ENCODE results near the gene ACAP3. TPM values are rescaled to one million over a fixed set of nuclear protein-coding genes. Genes with fewer than 3 reads are reported as not detected.

The ACAP3 gene
- polyA plus RNA-seq, 3 donors: 14.5 to 35.7 (median 27.5) TPM

DNA sequence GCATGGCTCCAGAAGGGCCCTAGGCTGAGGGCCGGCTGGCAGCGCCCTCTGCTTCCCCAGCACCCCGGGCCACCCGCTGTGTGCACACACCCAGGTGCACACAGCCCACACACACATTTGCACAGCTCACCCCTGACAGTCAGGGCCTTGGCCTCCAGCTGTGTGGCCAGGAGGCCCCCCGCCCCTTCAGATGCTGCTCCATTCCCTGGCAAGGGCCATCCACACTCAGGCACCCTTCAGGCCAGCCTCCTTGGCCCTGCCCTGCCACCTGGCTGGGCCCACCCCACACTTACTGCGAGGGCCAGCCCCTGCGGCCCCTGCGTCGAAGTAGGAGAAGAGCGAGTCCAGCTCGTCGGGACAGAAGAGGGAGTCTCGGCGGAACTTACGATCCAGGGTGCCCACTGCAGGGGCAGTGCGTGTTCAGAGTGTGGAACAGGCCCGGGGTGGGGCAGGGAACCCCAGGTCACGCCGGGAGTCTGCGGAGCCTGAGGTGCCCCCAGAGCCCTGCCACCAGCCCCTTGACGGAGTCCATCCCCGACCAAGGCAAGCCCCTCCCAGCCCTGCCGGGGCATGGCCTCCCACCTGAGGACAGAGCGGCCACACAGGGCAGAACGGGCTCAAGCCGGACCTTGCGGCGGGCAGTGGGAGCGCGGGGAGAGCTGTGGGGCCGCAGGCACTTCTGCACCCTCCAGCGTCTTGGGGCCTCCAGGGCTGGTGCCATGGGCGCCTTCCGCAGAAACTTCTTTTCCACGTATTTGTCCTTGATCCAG is 12.4 kb downstream of the ACAP3 start:
- no peak overlapping the region for H3K27ac ChIP-seq (ENCODE audit: low read depth, low read length)
- 94 to 97% (median 94%) methylated on average over 34 to 35 of the region's 35 CpGs for WGBS, 3 donors

DNA sequence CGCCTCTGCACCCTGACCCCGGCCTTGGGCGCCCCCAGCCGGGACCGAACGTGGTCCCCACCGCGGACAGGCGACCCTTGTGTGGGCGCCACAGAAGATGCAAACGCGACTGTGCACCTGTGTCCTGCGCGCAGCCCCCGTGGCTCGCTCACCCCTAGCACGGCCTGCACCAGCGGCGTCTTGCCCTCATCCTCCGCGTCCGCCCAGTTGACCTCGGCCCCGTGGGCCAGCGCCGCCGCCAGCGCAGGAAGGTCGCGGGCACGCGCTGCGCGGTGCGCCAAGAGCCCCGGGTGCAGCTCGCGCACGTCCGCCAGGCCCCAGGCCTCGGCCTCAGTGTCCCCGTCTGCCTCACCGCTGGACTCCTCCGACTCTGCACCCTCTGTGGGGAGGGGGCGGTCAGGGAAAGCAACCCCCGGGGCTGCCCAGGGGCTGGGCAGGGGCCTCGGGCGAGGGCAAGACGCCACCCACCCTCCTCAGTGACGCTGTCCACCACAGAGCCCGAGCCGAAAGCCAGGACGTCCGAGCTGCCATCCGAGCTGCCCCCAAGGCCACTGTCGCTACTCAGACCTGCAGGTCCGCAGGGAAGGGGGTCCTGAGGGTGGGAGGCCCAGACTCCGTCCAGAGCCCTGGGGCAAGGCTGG is 13.4 kb downstream of the ACAP3 start:
- no peak overlapping the region for H3K27ac ChIP-seq (ENCODE audit: low read depth, low read length)
- WGBS, 3 donors: 87 to 92% (median 89%) methylated on average over 57 to 58 of the region's 58 CpGs

DNA sequence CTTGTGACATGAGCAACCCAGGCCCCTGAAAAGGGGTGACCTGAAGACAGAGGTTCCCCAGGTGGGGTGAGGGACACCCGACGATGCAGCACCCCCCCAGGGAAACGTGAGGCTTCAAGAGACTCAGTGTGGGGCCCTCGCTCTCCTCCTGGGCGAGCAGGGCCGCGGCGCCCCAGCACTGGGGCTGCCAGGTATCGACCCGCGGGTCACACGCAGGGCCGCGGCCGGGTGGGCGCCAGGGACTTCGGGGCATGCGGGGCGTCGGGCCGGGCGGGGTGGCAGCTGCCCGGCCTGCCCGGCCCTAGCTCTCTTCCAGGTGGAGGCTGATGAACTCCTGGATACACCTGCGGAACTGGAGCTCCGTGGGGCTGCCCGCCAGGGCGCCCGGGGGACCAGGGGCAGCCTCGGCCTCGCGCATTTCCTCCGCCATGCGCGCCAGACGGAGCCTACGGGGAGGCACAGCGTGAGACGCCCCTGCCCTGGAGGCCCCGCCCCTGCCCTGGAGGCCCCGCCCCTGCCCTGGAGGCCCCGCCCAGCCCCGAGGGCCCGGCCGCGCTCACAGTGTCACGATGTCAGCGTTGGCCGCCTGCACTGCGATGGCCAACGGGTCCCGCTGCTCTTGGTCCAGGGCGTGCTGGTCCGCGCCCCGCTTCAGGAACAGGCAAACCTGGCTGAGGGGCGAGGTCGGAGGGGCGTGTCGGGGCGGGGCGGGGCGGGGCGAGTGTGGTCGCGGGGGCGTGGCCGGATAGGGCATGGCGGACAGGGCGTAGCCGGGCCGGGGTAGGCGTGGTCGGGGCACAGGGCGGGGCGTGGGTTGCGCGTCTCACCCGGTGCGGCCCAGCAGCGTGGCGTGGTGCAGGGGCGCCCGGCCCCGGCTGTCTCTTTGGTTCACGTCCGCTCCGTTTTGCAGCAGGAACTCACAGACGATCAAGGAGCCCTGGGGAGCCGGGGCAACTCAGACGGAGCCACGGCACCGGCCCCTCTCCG is 14.2 kb downstream of the ACAP3 start:
- H3K27ac ChIP-seq (ENCODE audit: low read depth, low read length): no peak overlapping the region
- WGBS, 3 donors: 86 to 88% (median 87%) methylated on average over 57 to 94 of the region's 94 CpGs

DNA sequence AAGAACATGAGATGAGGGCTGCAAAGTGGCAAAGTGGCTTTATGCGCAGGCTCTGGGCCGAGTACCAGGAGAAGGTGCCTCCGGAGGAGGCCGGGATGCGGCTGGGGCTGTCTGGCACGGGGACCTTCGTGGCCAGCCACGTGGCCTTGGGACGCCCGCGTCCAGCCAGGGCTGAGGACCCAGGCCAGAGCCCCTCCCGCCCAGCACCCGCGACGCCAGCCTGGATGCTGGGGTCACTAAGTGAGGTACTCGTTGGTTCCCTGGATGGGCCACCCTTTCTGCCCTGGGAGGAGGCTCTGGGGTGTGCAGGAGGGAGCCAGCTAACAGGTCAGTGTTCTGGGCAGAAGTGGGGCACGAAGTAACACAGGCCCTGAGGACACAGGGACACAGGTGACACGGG is 14.9 kb downstream of the ACAP3 start:
- H3K27ac ChIP-seq (ENCODE audit: low read depth, low read length): no peak overlapping the region
- WGBS, 3 donors: 88 to 93% (median 91%) methylated on average over 18 of the region's 18 CpGs

DNA sequence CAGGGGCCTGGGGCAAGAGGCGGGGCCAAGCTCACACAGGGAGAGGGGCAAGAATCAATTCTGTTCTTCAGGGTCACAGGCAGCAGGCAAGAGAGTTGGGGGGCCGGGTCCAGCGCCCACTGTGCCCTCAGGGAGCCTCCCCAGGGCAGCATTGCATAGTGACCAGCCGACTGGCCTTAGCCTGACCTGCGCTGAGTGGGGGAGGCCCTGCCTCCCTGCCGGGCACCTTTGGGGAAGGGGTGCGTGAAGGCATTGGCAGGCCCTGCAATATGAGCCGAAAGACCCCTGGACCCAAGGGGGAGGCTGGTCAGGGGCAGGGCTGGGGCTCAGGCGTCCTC is 15.3 kb downstream of the ACAP3 start:
- WGBS, 3 donors: 77 to 94% (median 88%) methylated on average over 9 of the region's 9 CpGs
- no peak overlapping the region for H3K27ac ChIP-seq (ENCODE audit: low read depth, low read length)

DNA sequence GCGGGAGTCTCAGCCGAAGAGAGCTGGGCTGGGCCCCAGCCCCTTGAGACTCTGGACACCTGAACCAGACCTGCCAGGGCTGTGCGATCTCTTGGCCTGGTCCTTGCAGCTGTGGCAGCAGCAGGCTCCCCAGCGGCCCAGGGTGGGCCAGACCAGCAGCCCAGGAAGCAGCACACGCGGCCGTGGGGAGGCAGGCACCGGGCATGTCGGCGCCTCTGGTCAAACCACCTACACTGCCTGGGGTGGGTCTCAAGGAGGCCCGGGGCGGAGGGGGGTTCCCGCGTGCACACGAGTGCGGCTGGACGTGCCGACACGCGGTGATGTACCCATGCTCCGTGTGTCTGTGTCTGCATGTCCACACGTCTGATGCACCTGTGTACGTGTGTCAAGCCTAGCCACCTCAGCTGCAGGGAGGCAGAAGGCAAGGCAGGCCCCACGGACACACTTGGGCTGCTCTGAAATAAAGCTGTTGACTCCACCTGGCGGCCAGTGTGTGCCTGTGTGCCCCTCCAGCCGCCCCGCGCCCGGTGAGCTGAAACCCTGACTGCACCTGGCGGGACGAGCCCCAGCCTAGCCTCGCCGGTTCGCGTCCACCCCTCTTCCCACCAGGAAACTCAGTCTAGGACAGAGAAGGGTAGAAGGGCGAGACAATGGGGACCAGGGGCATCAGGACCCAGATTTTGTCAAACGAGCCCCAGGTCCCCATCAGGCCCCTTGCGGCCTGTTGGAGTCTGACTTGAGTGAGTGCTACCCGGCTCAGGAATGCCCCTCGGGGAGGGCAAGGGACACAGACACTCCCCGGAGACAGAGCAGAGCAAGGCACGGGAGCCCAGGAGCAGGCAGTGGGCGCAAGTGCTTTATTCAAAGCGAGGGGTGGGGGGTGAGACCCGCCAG is 15.9 kb downstream of the ACAP3 start:
- 30 to 50% (median 33%) methylated on average over 42 to 45 of the region's 45 CpGs for WGBS, 3 donors
- H3K27ac ChIP-seq (ENCODE audit: low read depth, low read length): no peak overlapping the region

DNA sequence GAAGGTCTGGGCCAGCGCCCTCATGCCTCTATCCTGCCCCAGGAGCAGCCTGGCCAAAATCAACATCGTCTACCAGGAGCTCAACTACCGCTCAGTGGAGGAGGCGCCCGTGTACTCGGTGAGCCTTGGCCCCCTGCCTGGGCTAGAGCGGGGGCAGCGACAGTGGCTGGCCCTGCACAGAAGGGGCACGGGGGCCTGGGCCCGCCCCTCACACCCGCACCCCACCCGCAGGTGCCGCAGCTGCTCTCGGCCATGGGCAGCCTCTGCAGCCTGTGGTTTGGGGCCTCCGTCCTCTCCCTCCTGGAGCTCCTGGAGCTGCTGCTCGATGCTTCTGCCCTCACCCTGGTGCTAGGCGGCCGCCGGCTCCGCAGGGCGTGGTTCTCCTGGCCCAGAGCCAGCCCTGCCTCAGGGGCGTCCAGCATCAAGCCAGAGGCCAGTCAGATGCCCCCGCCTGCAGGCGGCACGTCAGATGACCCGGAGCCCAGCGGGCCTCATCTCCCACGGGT is 16.7 kb downstream of the ACAP3 start:
- WGBS, 3 donors: 37 to 51% (median 37%) methylated on average over 26 to 28 of the region's 28 CpGs
- no peak overlapping the region for H3K27ac ChIP-seq (ENCODE audit: low read depth, low read length)

DNA sequence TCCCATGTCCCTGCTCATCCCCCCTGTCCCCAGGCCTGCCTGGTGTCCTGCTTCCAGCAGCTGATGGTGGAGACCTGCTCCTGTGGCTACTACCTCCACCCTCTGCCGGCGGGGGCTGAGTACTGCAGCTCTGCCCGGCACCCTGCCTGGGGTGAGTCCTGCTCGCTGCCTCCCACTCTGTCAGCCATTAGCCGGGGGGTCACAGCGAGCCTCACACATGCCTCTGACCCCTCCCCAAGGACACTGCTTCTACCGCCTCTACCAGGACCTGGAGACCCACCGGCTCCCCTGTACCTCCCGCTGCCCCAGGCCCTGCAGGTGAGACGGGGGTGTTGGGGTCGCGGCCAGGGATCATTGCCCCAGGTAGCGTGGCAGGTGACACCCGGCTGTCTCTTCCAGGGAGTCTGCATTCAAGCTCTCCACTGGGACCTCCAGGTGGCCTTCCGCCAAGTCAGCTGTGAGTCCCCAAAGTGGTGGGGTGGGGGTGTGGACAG is 17.4 kb downstream of the ACAP3 start:
- H3K27ac ChIP-seq (ENCODE audit: low read depth, low read length): no peak overlapping the region
- WGBS, 3 donors: 41 to 66% (median 62%) methylated on average over 15 of the region's 15 CpGs

DNA sequence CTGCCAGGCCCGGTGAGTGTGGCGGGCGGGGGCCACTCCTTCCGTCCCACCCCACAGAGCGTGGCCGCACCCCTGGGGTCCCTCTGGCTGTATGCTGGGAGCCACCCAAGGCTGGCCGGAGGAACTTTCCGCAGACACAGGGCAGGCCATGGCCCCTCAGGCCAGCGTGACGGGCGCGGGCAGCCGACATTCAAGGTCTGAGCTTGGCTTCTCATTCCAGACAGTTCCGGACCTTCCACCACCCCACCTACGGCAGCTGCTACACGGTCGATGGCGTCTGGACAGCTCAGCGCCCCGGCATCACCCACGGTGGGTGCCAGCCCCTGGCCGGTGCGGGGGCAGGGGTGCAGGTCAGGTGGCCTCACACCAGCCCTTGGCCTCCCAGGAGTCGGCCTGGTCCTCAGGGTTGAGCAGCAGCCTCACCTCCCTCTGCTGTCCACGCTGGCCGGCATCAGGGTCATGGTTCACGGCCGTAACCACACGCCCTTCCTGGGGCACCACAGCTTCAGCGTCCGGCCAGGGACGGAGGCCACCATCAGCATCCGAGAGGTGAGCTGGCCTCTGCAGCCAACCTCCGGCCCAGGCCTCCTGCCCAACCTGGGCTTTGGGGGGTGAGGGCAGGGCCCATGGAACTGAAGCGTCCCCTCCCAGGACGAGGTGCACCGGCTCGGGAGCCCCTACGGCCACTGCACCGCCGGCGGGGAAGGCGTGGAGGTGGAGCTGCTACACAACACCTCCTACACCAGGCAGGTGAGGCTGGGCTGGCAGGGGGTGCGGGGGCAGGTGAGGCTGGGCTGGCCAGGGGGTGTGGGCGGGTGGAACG is 20.2 kb downstream of the ACAP3 start:
- 71 to 84% (median 81%) methylated on average over 43 to 46 of the region's 46 CpGs for WGBS, 3 donors
- H3K27ac ChIP-seq (ENCODE audit: low read depth, low read length): no peak overlapping the region

DNA sequence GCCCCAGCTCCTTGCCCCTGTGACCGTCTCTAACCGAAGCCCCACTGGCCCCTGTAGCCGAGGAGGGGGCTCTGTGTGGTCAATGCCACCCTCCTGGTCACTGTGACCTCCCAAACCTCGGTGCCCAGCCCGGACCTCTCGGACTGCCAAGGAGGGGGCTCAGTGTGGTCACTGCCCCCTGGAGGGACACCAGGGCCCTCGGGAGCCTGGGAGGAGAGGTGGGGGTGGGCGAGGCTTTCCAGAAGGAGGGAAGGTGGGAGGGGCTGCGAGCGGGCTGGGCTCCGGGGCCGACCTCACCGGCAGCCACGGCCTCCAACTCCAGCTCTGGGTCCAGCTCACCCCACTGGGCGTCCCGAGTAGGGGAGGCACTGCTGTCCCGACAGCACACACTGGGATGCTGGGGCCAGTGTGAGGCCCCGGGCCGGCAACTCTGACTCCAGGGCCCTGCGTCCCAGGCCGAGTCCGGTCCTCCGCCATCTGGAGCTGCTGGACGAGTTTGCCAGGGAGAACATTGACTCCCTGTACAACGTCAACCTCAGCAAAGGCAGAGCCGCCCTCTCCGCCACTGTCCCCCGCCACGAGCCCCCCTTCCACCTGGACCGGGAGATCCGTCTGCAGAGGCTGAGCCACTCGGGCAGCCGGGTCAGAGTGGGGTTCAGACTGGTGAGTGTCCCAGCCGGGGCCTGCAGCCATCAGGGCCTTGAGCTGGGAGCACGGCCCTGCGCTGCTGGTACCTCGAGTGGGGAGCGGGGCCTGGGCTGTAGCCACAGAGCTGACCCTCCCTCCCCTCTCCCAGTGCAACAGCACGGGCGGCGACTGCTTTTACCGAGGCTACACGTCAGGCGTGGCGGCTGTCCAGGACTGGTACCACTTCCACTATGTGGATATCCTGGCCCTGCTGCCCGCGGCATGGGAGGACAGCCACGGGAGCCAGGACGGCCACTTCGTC is 21.1 kb downstream of the ACAP3 start:
- WGBS, 3 donors: 58 to 64% (median 59%) methylated on average over 38 to 50 of the region's 50 CpGs
- no peak overlapping the region for H3K27ac ChIP-seq (ENCODE audit: low read depth, low read length)

DNA sequence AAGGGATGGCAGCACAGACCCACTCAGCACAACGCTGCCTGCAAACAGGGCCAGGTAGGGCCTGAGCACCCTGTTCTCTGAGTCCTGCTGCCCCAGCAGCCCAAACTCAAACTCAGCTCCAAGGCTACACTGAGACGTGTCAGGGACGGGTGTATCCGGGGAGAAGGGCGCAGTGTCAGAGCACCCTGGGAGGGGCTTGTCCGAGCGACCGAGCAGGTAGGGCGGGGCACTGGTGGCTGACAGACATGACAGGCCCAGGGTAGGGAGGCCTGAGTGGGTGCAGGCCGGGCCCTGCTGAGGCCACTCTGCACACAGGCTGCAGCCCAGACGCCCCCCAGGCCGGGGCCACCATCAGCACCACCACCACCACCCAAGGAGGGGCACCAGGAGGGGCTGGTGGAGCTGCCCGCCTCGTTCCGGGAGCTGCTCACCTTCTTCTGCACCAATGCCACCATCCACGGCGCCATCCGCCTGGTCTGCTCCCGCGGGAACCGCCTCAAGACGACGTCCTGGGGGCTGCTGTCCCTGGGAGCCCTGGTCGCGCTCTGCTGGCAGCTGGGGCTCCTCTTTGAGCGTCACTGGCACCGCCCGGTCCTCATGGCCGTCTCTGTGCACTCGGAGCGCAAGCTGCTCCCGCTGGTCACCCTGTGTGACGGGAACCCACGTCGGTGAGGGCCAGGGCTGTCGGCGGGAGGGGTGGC is 22.0 kb downstream of the ACAP3 start:
- H3K27ac ChIP-seq (ENCODE audit: low read depth, low read length): no peak overlapping the region
- WGBS, 3 donors: 58 to 69% (median 69%) methylated on average over 31 to 37 of the region's 37 CpGs

DNA sequence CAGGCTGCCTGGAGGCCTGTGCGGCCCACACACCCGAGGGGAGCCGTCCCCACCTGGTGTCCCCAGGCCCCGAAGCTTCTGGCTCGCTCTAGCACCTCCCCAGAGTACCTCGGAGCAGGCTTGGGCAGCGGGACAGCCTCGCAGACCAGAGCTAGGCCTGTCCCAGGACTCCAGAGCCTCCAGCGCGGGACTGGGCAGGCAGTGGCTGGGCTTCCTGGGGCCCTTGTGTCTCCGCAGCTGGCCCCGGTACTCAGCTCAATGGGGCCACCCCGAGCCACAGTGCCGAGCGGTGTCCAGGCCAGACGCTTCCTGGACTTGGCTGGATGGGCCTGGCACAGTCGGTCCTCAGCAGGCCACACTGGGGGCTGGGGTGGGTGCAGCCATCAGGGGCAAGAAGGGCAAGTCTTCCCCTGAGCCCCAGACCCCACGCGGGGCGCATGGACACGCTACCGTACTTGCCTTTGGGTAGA is 22.6 kb downstream of the ACAP3 start:
- WGBS, 3 donors: 88 to 95% (median 93%) methylated on average over 18 to 22 of the region's 22 CpGs
- H3K27ac ChIP-seq (ENCODE audit: low read depth, low read length): no peak overlapping the region

DNA sequence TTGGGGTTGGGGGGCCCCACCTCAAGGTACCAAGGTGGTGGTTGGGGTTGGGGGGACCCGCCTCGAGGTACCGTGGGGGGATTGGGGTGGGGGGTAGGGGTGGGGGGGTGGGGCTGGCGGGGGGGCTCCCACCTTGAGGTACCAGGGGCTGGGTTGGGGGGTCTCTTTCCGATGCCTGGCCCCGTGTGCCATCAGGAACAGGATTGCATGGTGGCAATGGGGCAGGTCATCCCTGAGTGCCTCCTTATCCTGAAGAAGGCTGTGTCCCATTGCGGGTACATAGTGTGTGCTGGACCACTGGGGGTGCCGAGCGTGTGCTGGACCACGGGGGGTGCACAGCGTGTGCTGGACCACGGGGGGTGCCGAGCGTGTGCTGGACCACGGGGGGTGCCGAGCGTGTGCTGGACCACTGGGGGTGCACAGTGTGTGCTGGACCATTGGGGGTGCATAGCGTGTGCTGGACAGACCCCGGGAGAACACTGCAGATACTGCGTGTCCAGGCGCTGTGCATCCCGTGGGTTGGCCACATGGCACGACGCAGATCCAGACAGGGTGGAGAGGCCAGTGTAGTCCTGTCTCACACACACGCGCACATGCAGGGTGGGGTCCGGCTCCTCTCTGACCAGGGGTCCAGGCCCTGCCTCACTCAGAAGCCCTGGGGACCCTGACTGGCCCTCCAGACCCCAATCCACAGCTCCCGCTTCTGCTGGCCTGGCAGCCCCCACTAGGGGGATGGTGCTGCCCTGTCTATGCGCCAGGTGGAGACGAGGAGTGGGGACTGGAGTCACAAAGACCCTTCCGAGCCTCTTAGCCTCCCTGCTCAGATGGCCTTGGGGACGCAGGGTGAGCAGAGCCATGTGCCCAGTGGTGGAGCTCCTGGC is 23.3 kb downstream of the ACAP3 start:
- 74 to 87% (median 84%) methylated on average over 28 to 32 of the region's 32 CpGs for WGBS, 3 donors
- H3K27ac ChIP-seq (ENCODE audit: low read depth, low read length): no peak overlapping the region

DNA sequence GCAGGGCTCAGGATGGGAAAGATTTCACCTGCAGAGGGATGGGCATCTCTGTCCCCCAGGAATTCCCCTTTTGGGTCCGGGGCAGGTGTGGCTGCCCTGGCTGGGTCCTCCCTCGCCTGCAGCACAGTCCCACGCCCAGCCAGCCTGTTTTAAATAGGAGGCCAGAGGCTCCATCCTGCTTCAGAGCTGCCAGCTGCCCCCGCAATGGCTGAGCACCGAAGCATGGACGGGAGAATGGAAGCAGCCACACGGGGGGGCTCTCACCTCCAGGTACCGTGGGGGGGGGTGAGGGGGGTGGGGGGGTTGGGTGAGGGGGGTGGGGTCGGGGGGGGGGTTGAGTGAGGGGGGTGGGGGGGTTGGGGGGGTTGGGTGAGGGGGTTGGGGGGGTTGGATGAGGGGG is 23.9 kb downstream of the ACAP3 start:
- 13% methylated on average over 7 to 8 of the region's 9 CpGs for WGBS, 3 donors
- H3K27ac ChIP-seq (ENCODE audit: low read depth, low read length): no peak overlapping the region

Measured in adipose tissue (tissue), 3 donors.